CD14-positive monocyte (primary cell): ENCODE measurements around the gene GLB1L2. TPM values are rescaled to one million over a fixed set of nuclear protein-coding genes. Genes with fewer than 3 reads are reported as not detected.

Experiments
- DNase-seq, 3 donors: peaks; one replicate each; pipeline ENCODE4 v3.0.0-alpha.2; 2011 to 2022
- H2AFZ ChIP-seq: 2 replicates; pipeline ENCODE4 v1.6.0; 2012; ENCODE audit warnings: mild to moderate bottlenecking, low read depth, low read length, inconsistent platforms; ENCODE audit not compliant: insufficient read depth, poor library complexity, severe bottlenecking
- H3K27ac ChIP-seq, 2 donors: 1 replicate in 1 of 2; 2 replicates in 1 of 2; pipeline ENCODE4 v1.5.1; 2012 to 2013; ENCODE audit warnings: low read length in 2 of 2, control low read depth in 1 of 2, inconsistent platforms in 1 of 2, low read depth in 1 of 2, mild to moderate bottlenecking in 1 of 2
- H3K27me3 ChIP-seq, 2 donors: one replicate each; pipeline versions ENCODE4 v1.6.0 to v1.6.1; 2011 to 2013; ENCODE audit warnings: low read length in 2 of 2; ENCODE audit not compliant: control insufficient read depth in 2 of 2, insufficient read depth in 2 of 2
- H3K36me3 ChIP-seq, 2 donors: replicated peaks in 1 of 2; 1 replicate in 1 of 2; 2 replicates in 1 of 2; pipeline versions ENCODE4 v1.5.1 to v1.6.1; 2012 to 2013; ENCODE audit warnings: low read length in 2 of 2, control low read depth in 1 of 2, inconsistent platforms in 1 of 2, mild to moderate bottlenecking in 1 of 2; ENCODE audit not compliant: insufficient read depth in 2 of 2, control insufficient read depth in 1 of 2
- H3K4me1 ChIP-seq, 2 donors: 1 replicate in 1 of 2; 2 replicates in 1 of 2; pipeline versions ENCODE4 v1.5.1 to v1.6.1; 2012 to 2013; ENCODE audit warnings: low read length in 2 of 2, control low read depth in 1 of 2, inconsistent platforms in 1 of 2, mild to moderate bottlenecking in 1 of 2, moderate library complexity in 1 of 2; ENCODE audit not compliant: insufficient read depth in 2 of 2, control insufficient read depth in 1 of 2
- H3K4me2 ChIP-seq: replicated peaks from 2 replicates; pipeline ENCODE3; 2012; ENCODE audit warnings: low read length, moderate library complexity, mild to moderate bottlenecking; ENCODE audit not compliant: poor library complexity, severe bottlenecking; ENCODE audit errors: extremely low read depth
- H3K4me3 ChIP-seq, 3 experiments: fragments of 200-600 bp in 1 of 3; sonication (generic) in 1 of 3; replicated peaks in 1 of 3; 1 replicate in 2 of 3; 2 replicates in 1 of 3; pipeline ENCODE4 v1.5.1; 2011 to 2013; ENCODE audit warnings: low read length in 3 of 3, mild to moderate bottlenecking in 3 of 3, control low read depth in 2 of 3, low read depth in 2 of 3, inconsistent platforms in 1 of 3, moderate library complexity in 1 of 3
- H3K79me2 ChIP-seq: 2 replicates; pipeline ENCODE4 v1.6.0; 2012; ENCODE audit warnings: mild to moderate bottlenecking, control low read depth, inconsistent platforms, low read length, moderate library complexity; ENCODE audit not compliant: insufficient read depth
- H3K9ac ChIP-seq: 2 replicates; pipeline ENCODE4 v1.6.0; 2017; ENCODE audit warnings: low read length, mild to moderate bottlenecking; ENCODE audit not compliant: insufficient read depth, poor library complexity, severe bottlenecking
- H3K9me3 ChIP-seq, 2 donors: replicated peaks in 1 of 2; 1 replicate in 1 of 2; 2 replicates in 1 of 2; pipeline versions ENCODE4 v1.5.1 to v1.6.1; 2012 to 2013; ENCODE audit warnings: low read length in 2 of 2, control low read depth in 1 of 2; ENCODE audit not compliant: control insufficient read depth in 1 of 2, insufficient read depth in 1 of 2
- H4K20me1 ChIP-seq: 2 replicates; pipeline ENCODE4 v1.6.0; 2012; ENCODE audit warnings: mild to moderate bottlenecking, low read length, control low read depth, moderate library complexity; ENCODE audit not compliant: insufficient read depth
- H3K27ac Mint-ChIP-seq, 7 donors: one replicate each; pipeline ENCODE4 v1.8.0; 2020; ENCODE audit warnings: mild to moderate bottlenecking in 7 of 7, mixed read lengths in 7 of 7, moderate library complexity in 6 of 7, inconsistent platforms in 2 of 7
- H3K27me3 Mint-ChIP-seq, 3 donors: one replicate each; pipeline ENCODE4 v1.8.0; 2021 to 2022; ENCODE audit warnings: low read depth in 3 of 3, mild to moderate bottlenecking in 3 of 3, mixed read lengths in 3 of 3, moderate library complexity in 3 of 3, inconsistent platforms in 1 of 3
- H3K36me3 Mint-ChIP-seq, 2 donors: one replicate each; pipeline ENCODE4 v1.8.0; 2020; ENCODE audit warnings: mixed read lengths in 2 of 2, inconsistent platforms in 1 of 2, mild to moderate bottlenecking in 1 of 2
- H3K4me1 Mint-ChIP-seq: one replicate; pipeline ENCODE4 v1.8.0; 2020; ENCODE audit warnings: mild to moderate bottlenecking, mixed read lengths
- H3K4me3 Mint-ChIP-seq, 2 donors: one replicate each; pipeline ENCODE4 v1.8.0; 2020; ENCODE audit warnings: mild to moderate bottlenecking in 2 of 2, mixed read lengths in 2 of 2, moderate library complexity in 1 of 2
- H3K9me3 Mint-ChIP-seq, 7 donors: one replicate each; pipeline ENCODE4 v1.8.0; 2020 to 2022; ENCODE audit warnings: mixed read lengths in 7 of 7, mild to moderate bottlenecking in 6 of 7, moderate library complexity in 6 of 7, inconsistent platforms in 2 of 7
- WGBS: methylation state at CpG from one replicate; pipeline ENCODE4 v1.1.5; 2013; ENCODE audit warnings: missing lambda C conversion rate; ENCODE audit not compliant: insufficient coverage; 5-methylcytosine and 5-hydroxymethylcytosine counted together
- intact Hi-C, 2 donors: fragments of 100-400 bp; cut with micrococcal nuclease; formaldehyde crosslinking; loops; one replicate each; pipeline versions ENCODE4 v1.15.0 to v1.15.1; 2023
- polyA plus RNA-seq, 3 donors: library from polyadenylated mRNA; depleted of rRNA in 1 of 3; unstranded in 2 of 3; stranded (reverse) in 1 of 3; fragments of 300-500 nt in 2 of 3; fragments of >200 nt in 1 of 3; fragmentation: Illumina TruSeq in 2 of 3; gene quantifications; 1 replicate in 2 of 3; 2 replicates in 1 of 3; pipeline ENCODE4 v1.2.3, GENCODE V29; 2012 to 2021
- TF ChIP-seq, protein P1 (sequence below): fragments of 200-600 bp; IDR thresholded peaks from one replicate; pipeline ENCODE4 v1.8.0; 2022; ENCODE audit warnings: antibody characterized with exemption, mild to moderate bottlenecking

GLB1L2 gene
- polyA plus RNA-seq, 3 donors, result not detected

DNA sequence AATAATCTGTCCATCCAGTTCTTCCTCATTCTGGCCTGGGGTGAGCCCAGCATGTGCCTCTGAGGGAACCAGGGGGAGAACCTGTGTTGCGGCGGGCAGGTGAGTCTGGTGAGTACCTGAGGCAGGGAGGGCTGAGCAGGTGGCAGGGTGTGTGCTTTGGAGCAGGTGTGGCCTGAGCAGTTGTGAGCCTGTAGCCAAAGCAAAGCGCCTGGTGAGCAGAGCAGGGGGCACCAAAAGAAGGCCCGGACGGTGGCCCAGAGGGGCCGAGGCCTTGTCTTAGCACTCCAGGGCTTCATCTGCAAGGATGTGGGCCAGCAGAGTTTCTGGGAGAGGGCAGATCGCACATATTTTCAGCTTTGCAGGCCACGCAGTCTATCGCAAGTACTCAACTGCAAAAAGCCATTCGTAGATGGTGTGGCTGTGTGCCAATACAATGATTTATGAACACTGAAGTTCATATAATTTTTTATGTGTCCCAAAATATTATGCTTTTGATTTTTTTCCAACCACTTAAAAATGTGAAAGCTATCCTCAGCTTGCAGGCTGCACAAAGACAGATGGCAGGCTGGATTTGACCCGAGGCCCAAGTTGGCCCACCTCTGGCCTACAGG is 8.7 kb downstream of the GLB1L2 start:
- no peaks in the 10 kb centered on the region for H3K36me3 ChIP-seq
- H3K9me3 ChIP-seq, result no peaks in the 10 kb centered on the region
- Mint-ChIP-seq H3K27me3 (peaks cover 2 to 11% (median 7%) of the 10 kb centered on the region in 3 donors), H3K9me3 (no peaks in the 10 kb centered on the region), H3K4me3 (no peak overlapping the region), H3K36me3 (no peaks in the 10 kb centered on the region), H3K27ac (no peak overlapping the region), H3K4me1 (no peaks in the 10 kb centered on the region)
- no peak overlapping the region for H3K27ac ChIP-seq
- H4K20me1 ChIP-seq, result no peaks in the 10 kb centered on the region
- no peaks in the 10 kb centered on the region for H3K4me1 ChIP-seq
- H3K9ac ChIP-seq, result no peak overlapping the region
- no peaks in the 10 kb centered on the region for H3K27me3 ChIP-seq
- 88% methylated on average over 6 of the region's 11 CpGs for WGBS
- intact Hi-C loops, result no loop called here
- TF ChIP-seq, protein P1, sequence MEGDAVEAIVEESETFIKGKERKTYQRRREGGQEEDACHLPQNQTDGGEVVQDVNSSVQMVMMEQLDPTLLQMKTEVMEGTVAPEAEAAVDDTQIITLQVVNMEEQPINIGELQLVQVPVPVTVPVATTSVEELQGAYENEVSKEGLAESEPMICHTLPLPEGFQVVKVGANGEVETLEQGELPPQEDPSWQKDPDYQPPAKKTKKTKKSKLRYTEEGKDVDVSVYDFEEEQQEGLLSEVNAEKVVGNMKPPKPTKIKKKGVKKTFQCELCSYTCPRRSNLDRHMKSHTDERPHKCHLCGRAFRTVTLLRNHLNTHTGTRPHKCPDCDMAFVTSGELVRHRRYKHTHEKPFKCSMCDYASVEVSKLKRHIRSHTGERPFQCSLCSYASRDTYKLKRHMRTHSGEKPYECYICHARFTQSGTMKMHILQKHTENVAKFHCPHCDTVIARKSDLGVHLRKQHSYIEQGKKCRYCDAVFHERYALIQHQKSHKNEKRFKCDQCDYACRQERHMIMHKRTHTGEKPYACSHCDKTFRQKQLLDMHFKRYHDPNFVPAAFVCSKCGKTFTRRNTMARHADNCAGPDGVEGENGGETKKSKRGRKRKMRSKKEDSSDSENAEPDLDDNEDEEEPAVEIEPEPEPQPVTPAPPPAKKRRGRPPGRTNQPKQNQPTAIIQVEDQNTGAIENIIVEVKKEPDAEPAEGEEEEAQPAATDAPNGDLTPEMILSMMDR, result no peak
- no peak overlapping the region for H2AFZ ChIP-seq
- no peak for DNase-seq
- no peak overlapping the region for H3K4me3 ChIP-seq
- H3K79me2 ChIP-seq, result no peaks in the 10 kb centered on the region
- no peak overlapping the region for H3K4me2 ChIP-seq

DNA sequence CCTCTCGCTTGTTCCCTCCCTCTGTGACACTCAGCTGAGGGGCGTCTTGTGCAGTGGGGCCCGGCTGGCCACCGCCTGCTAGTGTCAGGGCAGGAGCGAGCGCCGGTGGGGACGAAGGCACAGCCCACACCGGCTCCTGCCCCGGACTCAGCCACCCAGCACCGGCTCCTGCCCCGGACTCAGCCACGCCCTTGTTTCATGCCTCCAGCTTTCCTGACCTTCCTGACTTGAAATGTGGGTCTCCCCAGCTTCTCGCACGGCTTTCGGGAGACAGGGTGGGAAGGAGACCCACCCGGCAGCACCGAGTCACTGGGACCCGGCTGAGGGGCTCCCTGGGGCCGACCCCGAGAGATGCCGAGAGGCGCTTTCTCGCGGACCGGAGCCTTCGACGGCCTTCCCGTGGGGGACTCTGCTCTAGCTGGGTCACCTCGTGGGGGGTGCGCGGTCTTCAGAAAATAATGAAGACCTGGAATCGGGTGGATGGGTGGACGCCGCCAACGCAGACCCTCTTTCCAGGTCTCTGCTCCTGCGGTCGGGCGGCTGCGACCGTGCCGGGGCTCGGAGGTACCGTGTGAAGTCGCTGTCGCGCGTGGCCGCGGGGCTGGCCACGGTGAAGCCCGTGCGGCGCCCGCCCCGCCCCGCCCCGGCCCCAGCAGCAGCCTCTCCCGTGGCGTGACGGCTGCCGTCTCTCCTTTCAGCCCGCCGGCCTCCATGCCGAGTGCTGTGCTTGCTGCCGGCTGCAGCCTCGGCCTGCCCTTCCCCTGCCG is 10.2 kb downstream of the GLB1L2 start:
- no peaks in the 10 kb centered on the region for H3K4me1 Mint-ChIP-seq
- no peak overlapping the region for H3K27ac Mint-ChIP-seq
- intact Hi-C loops, result no loop called here
- TF ChIP-seq, protein P1, result no peak
- H3K9ac ChIP-seq, result no peak overlapping the region
- H3K27me3 ChIP-seq, result no peaks in the 10 kb centered on the region
- H3K79me2 ChIP-seq, result no peaks in the 10 kb centered on the region
- H4K20me1 ChIP-seq, result no peaks in the 10 kb centered on the region
- no peak overlapping the region for H3K4me3 Mint-ChIP-seq
- no peaks in the 10 kb centered on the region for H3K36me3 Mint-ChIP-seq
- peaks cover 2 to 9% (median 7%) of the 10 kb centered on the region in 3 donors for H3K27me3 Mint-ChIP-seq
- no peak overlapping the region for H2AFZ ChIP-seq
- H3K9me3 ChIP-seq, result no peaks in the 10 kb centered on the region
- 88% methylated on average over 62 of the region's 68 CpGs for WGBS
- DNase-seq, result no peak
- no peaks in the 10 kb centered on the region for H3K4me1 ChIP-seq
- H3K4me3 ChIP-seq, result no peak overlapping the region
- no peak overlapping the region for H3K4me2 ChIP-seq
- no peaks in the 10 kb centered on the region for H3K9me3 Mint-ChIP-seq
- H3K36me3 ChIP-seq, result no peaks in the 10 kb centered on the region
- no peak overlapping the region for H3K27ac ChIP-seq
